Activated CD8-positive, alpha-beta memory T cell treated with anti-CD3 and anti-CD28 coated beads, Interleukin-2, amount 50 U/mL, for 48 hours (primary cell): Measurements from ENCODE around the gene KCNMA1.
"Not testable (repeated sequence)": the region's sequence is repeated elsewhere in the genome, so short reads cannot be mapped to it uniquely, and the experiment has no call there.

ENCODE experiments used
- DNase-seq: peaks from one replicate; pipeline ENCODE4 v3.0.0-alpha.2; 2020

KCNMA1 gene

GRCh38 chr10:77357185-77357584, 280.4 kb downstream of the KCNMA1 start:
- no peak for DNase-seq

DNA sequence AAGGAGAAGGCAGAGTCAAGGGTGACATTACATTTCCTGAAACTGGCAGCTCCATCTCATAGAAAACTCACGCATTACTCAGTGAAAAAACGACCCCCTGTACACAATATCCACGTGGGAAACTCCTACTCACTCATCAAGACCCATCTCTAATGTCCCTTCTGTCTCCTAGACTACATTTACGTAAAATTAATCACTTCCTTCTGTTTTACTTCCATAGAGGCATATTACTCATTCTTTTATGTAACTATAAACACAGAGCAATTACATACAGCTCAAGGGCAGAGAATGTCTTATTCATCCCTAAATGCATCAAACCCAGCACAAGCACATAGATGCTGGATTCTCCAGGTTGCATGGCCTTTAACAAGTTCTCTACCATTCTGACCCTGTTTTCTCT, 281.8 kb downstream of the KCNMA1 start:
- no peak for DNase-seq

- no peak for DNase-seq
Measured at GRCh38 chr10:77351386-77351785, 286.2 kb downstream of the KCNMA1 start.

DNA sequence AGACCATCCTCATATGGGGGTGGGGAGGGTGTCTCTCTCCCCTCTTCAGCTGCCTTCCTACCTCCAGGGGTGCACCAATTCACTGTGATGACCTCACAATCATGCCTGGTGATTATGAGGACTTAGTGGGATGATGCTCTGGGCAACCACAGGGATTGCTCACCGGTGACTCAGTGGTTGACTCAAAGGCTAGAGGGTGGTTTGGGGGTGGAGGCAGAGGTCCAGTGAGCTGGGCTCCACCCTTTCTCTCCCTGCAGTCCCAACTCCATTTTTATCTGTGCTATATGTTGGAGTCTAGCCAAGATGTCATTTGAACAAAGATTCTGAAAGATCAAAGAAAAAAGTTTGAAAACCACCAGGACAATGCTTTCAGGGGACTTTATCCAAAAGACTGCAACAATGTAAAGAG, 286.9 kb downstream of the KCNMA1 start:
- DNase-seq: peak; percentile 58

DNA sequence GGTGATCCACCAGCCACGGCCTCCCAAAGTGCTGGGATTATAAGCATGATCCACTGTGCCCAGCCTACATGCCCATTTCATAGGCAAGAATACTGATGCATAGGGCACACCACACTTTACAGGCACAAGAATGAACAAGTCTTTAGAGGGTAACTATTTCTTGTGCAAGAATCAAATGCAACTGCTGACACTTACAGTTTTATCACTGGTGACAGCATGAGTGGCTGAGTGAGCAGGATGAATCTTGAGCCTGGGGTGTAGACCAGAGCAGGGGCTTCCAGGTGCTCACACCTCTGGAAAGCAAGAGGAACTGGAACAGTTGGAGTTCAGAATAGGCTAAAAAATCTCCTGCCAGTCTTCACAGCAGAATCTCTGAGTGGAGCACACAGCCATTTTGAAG, 287.5 kb downstream of the KCNMA1 start:
- no peak for DNase-seq

- no peak for DNase-seq
Measured at GRCh38 chr10:77349226-77349625, 288.4 kb downstream of the KCNMA1 start.

- no peak for DNase-seq
Measured at GRCh38 chr10:77348751-77349150, 288.9 kb downstream of the KCNMA1 start.

DNA sequence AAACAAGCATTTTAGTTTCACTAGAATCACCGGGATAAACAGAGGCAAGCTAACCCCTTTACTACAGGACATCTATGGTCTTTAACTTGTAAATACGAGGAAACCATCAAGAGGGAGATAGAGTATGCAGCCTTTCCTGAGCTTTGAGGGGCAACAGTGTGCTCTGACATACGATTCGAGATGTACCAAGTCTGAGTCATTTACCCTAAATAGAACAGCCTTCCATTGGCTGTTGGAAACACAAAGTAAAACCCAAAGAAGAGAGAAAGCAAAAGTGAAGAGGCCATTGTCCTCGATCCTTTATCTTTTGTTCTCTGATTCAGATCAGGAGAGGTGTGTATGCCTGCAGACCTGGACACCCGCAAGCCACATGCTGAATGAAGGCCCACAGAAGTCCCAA, 289.5 kb downstream of the KCNMA1 start:
- no peak for DNase-seq

- DNase-seq: no peak
Measured at GRCh38 chr10:77347052-77347451, 290.6 kb downstream of the KCNMA1 start.

- no peak for DNase-seq
Measured at GRCh38 chr10:77341055-77341454, 296.6 kb downstream of the KCNMA1 start.

DNA sequence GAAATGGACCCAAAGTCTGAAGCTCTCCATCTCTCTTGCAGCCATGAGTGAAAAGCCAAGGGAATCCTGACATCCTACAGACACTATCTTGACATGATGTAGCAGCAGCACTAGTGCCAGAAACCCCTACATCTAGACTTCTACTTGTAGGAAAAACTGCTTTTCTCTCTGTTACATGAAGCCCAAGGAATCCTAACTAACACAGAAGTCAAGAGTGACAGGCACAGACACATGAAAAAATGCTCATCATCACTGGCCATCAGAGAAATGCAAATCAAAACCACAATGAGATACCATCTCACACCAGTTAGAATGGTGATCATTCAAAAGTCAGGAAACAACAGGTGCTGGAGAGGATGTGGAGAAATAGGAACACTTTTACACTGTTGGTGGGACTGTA, 297.7 kb downstream of the KCNMA1 start:
- DNase-seq: not testable (repeated sequence)

- DNase-seq: no peak
Measured at GRCh38 chr10:77339166-77339565, 298.4 kb downstream of the KCNMA1 start.

DNA sequence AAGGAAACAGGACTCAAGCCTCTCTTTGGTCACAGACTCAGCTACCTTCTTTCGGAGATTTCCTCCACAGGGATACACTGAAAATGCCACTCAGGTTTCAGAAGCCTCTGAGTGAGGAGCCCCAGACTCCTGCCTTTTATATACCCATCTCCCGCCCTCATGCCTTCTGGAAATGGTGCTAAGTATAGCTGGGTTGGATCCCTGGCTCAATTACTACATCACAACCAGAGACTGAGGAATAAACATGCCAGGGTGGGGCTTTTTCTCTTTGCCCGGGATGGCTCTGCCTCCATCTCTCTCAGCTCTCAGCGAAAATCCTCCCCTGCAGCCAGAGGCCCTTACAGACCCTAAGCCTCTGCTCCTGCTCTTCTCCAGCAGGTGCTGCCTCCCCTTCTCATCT, 299.5 kb downstream of the KCNMA1 start:
- no peak for DNase-seq

GRCh38 chr10:77334501-77334900, 303.1 kb downstream of the KCNMA1 start:
- no peak for DNase-seq

DNA sequence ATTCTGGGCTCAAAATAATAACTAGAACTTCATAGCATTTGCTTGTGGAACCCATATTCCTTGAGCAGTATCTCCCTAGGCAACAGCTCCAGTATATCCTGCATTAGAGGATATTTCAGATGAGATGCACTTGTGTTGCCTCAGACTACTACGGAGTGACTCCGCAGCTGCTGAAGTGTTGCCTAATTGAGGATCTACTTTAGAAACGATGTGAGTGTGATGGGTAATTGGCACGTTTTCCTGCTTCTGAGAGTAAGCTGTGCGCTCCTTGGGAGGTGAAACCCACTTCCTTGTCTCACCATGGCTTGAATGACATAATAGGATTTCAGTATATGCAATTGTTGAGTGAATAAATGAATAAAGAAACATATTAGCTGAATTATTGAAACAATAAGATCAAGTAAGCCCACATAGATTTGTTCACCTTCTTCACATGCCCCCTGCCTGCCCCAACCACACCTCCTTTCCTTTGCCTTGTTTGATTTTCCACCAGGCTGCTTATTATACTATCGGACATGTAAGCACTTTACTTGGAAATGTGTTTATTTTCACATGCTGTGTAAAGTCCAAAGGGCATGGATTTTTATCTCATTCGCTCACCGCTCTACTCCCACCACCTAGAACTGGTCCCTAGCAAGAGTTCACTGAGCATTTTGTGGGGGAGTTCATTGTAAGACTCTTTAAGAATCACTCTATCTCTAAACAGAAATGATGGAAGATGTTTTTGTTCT, 303.8 kb downstream of the KCNMA1 start:
- DNase-seq: no peak

- DNase-seq: no peak
Measured at GRCh38 chr10:77332256-77332655, 305.4 kb downstream of the KCNMA1 start.

GRCh38 chr10:77328272-77328816, 309.3 kb downstream of the KCNMA1 start:
- peak; percentile 60 for DNase-seq

- DNase-seq: no peak
Measured at GRCh38 chr10:77325233-77325537, 312.4 kb downstream of the KCNMA1 start.

DNA sequence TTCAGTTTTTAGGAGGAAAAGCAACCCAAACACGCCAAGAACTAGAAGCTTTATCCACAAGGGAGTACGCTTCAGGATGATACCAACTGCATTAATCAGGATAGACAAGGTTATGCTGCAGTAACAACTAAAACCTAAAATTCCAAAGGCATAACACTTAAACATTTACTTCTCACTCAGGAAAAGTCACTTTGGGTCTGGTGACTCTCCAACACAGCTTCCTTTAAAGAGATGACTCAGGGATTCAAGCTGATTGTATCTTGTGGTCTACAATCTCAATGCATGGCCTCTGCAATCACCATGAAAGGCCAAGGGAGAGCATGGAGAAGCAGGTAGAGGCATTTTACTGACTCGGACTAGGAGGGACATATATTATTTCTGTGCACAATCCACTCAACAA, 315.8 kb downstream of the KCNMA1 start:
- no peak for DNase-seq

- no peak for DNase-seq
Measured at GRCh38 chr10:77320971-77321471, 316.6 kb downstream of the KCNMA1 start.

DNA sequence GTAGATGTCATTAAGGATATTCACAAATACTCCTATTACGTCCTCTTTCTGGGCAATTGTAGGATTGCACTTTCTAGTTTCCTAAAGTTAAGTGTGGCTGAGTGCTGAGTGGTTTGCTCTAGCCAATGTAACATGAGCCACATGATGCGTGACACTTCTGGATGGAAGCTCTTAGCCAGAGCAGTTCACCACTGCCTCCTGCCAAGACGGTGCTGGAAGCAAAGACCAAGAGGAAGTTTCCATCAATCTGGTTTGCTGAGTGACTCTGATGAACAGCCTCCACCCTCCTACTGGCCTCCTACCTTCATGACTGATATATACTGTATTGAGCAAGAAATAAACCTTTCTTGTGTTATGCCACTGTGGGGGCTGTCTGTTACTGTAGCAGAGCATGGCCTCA, 318.1 kb downstream of the KCNMA1 start:
- no peak for DNase-seq

- DNase-seq: no peak
Measured at GRCh38 chr10:77318739-77319138, 318.9 kb downstream of the KCNMA1 start.

GRCh38 chr10:77317221-77317620, 320.4 kb downstream of the KCNMA1 start:
- no peak for DNase-seq

GRCh38 chr10:77315496-77316129, 322.0 kb downstream of the KCNMA1 start:
- no peak for DNase-seq
